Spleen (tissue), 11 donors: ENCODE data around the gene LAMC2. TPM values are rescaled to one million over a fixed set of nuclear protein-coding genes. Genes with fewer than 3 reads are reported as not detected.

ENCODE experiments used
- DNase-seq: peaks from one replicate; pipeline ENCODE4 v3.0.0-alpha.2; 2020
- H3K27ac ChIP-seq, 8 donors: fragments of 200-600 bp; sonication (generic) in 7 of 8; 1 replicate in 4 of 8; 2 replicates in 4 of 8; pipeline versions ENCODE4 v1.5.0 to v1.8.0; 2016 to 2021; ENCODE audit warnings: inconsistent platforms in 4 of 8, mild to moderate bottlenecking in 4 of 8, moderate library complexity in 1 of 8
- H3K27me3 ChIP-seq, 7 donors: fragments of 200-600 bp; sonication (generic) in 6 of 7; replicated peaks in 1 of 7; 1 replicate in 4 of 7; 2 replicates in 3 of 7; pipeline versions ENCODE4 v1.5.0 to v1.8.0; 2016 to 2021; ENCODE audit warnings: inconsistent platforms in 3 of 7, mild to moderate bottlenecking in 1 of 7
- H3K36me3 ChIP-seq, 6 donors: fragments of 200-600 bp; sonication (generic) in 5 of 6; 1 replicate in 4 of 6; 2 replicates in 2 of 6; pipeline versions ENCODE4 v1.5.0 to v1.8.0; 2016 to 2021; ENCODE audit warnings: inconsistent platforms in 2 of 6
- H3K4me1 ChIP-seq, 6 donors: fragments of 200-600 bp; sonication (generic) in 5 of 6; 1 replicate in 3 of 6; 2 replicates in 3 of 6; pipeline versions ENCODE4 v1.5.0 to v1.8.0; 2016 to 2021; ENCODE audit warnings: inconsistent platforms in 3 of 6
- H3K4me3 ChIP-seq, 8 donors: fragments of 200-600 bp; sonication (generic) in 7 of 8; 1 replicate in 4 of 8; 2 replicates in 4 of 8; pipeline versions ENCODE4 v1.5.0 to v1.8.0; 2016 to 2021; ENCODE audit warnings: inconsistent platforms in 4 of 8, mild to moderate bottlenecking in 4 of 8, moderate library complexity in 2 of 8
- H3K9me3 ChIP-seq, 8 donors: fragments of 200-600 bp; sonication (generic) in 7 of 8; 1 replicate in 4 of 8; 2 replicates in 4 of 8; pipeline versions ENCODE4 v1.5.0 to v1.8.0; 2016 to 2021; ENCODE audit warnings: inconsistent platforms in 4 of 8
- CTCF ChIP-seq, 11 experiments: fragments of 200-600 bp in 7 of 11; fragments of 450-650 bp in 4 of 11; sonication (generic) in 4 of 11; IDR thresholded peaks in 8 of 11; conservative IDR thresholded peaks in 3 of 11; 1 replicate in 7 of 11; 2 replicates in 4 of 11; pipeline versions ENCODE4 v1.4.0 to v1.8.0; 2016 to 2021; ENCODE audit warnings: antibody characterized with exemption in 11 of 11, inconsistent platforms in 4 of 11, mild to moderate bottlenecking in 1 of 11
- POLR2A ChIP-seq, 3 donors: fragments of 450-650 bp; IDR thresholded peaks; one replicate each; pipeline ENCODE4 v1.5.1; 2017; ENCODE audit warnings: antibody characterized with exemption in 3 of 3, mild to moderate bottlenecking in 1 of 3
- POLR2AphosphoS5 ChIP-seq, 3 donors: sonication (generic); formaldehyde crosslinking; IDR thresholded peaks; one replicate each; pipeline ENCODE4 v1.5.1; 2017; ENCODE audit warnings: antibody characterized with exemption in 3 of 3
- WGBS, 5 donors: extraction: QIAGEN DNeasy Blood & Tissue Kit in 3 of 5; methylation state at CpG; one replicate each; pipeline versions ENCODE4 v1.1.5 to v1.1.7; 2013 to 2018; 5-methylcytosine and 5-hydroxymethylcytosine counted together
- intact Hi-C: fragments of 100-400 bp; cut with DNase I; formaldehyde crosslinking; loops from one replicate; pipeline ENCODE4 v1.15.0; 2023; ENCODE audit warnings: low total_unique reads
- polyA plus RNA-seq, 3 donors: library from polyadenylated mRNA; stranded (reverse); fragments of 200-250 nt; gene quantifications; one replicate each; pipeline ENCODE4 v1.2.1, GENCODE V29; 2013
- total RNA-seq, 7 donors: library from RNA; depleted of rRNA in 3 of 7; stranded (reverse); fragments of >200 nt in 3 of 7; fragmentation: NEBNext Ultra II Directional in 4 of 7; extraction: Animal tissue kit (Norgen Biotek cat#: 25700) in 4 of 7; gene quantifications; one replicate each; pipeline versions ENCODE4 v1.1.0 to v1.2.1, GENCODE V29; 2016 to 2021
- donor health status: healthy with polysubstance abuse.
- donor health status: DM: no; HTN: no; CAD: no; lungs with moderate emphysema.
- donor health status: DM: no; HTN: no; CAD: no.
- donor health status: Bipolar disorder and iron deficiency.
- donor health status: healthy.
- donor health status: DM: no; HTN: no; CAD: no.
- donor health status: DM: yes; HTN: yes; CAD: no.

Gene LAMC2
- total and polyA plus RNA-seq, 10 donors = 0.13 to 1.4 (median 0.67) TPM; not detected in 1

GRCh38 chr1:183242556-183242955 is 56.5 kb downstream of the LAMC2 start:
- H3K36me3 ChIP-seq = no peaks in the 10 kb centered on the region
- no peak for TF ChIP-seq POLR2AphosphoS5 (IDR thresholded peaks at IDR 0.05)
- TF ChIP-seq CTCF (IDR thresholded peaks at IDR 0.05 in 8 of 11, conservative IDR thresholded peaks at IDR 0.05 in 3 of 11) = no peak
- no peaks in the 10 kb centered on the region for H3K9me3 ChIP-seq
- no peak for DNase-seq
- 63 to 79% (median 72%) methylated on average over 3 of the region's 3 CpGs for WGBS, 5 donors
- intact Hi-C loops = no loop called here
- H3K4me3 ChIP-seq = no peak overlapping the region
- peaks cover 0 to 24% (median 3%) of the 10 kb centered on the region in 6 donors for H3K4me1 ChIP-seq
- H3K27ac ChIP-seq = peak overlapping the region in 4 of 8 donors; percentile 41 to 88 (median 80)
- peaks cover 0 to 2% (median 0%) of the 10 kb centered on the region in 7 donors for H3K27me3 ChIP-seq

GRCh38 chr1:183243161-183244050 is 57.3 kb downstream of the LAMC2 start:
- Histone ChIP-seq H3K4me1 (peaks cover 0 to 24% (median 3%) of the 10 kb centered on the region in 6 donors), H3K27ac (peak overlapping the region in 7 of 8 donors; percentile 37 to 88 (median 64)), H3K36me3 (no peaks in the 10 kb centered on the region), H3K9me3 (no peaks in the 10 kb centered on the region), H3K4me3 (no peak overlapping the region), H3K27me3 (peaks cover 0 to 2% (median 0%) of the 10 kb centered on the region in 7 donors)
- 70 to 93% (median 82%) methylated on average over 5 of the region's 5 CpGs for WGBS, 5 donors
- no peak for TF ChIP-seq POLR2A (IDR thresholded peaks at IDR 0.05)
- peak in 1 of 3 donors; percentile 23 for TF ChIP-seq POLR2AphosphoS5 (IDR thresholded peaks at IDR 0.05)
- intact Hi-C loops = no loop called here
- no peak for DNase-seq

GRCh38 chr1:183244466-183244865 is 58.4 kb downstream of the LAMC2 start:
- Histone ChIP-seq H3K9me3 (no peaks in the 10 kb centered on the region), H3K4me3 (no peak overlapping the region), H3K27ac (peak overlapping the region in 7 of 8 donors; percentile 37 to 88 (median 64)), H3K27me3 (peaks cover 0 to 2% (median 0%) of the 10 kb centered on the region in 7 donors), H3K36me3 (no peaks in the 10 kb centered on the region), H3K4me1 (peaks cover 0 to 24% (median 3%) of the 10 kb centered on the region in 6 donors)
- intact Hi-C loops = no loop called here
- TF ChIP-seq POLR2AphosphoS5 (IDR thresholded peaks at IDR 0.05) = peak in 1 of 3 donors; percentile 57
- TF ChIP-seq POLR2A (IDR thresholded peaks at IDR 0.05) = no peak
- no peak for TF ChIP-seq CTCF (IDR thresholded peaks at IDR 0.05 in 8 of 11, conservative IDR thresholded peaks at IDR 0.05 in 3 of 11)
- 40 to 76% (median 56%) methylated on average over 1 of the region's 1 CpG for WGBS, 5 donors
- no peak for DNase-seq

- no peaks in the 10 kb centered on the region for H3K9me3 ChIP-seq
- intact Hi-C loops = no loop called here
- peak overlapping the region in 2 of 8 donors; percentile 82 to 88 for H3K27ac ChIP-seq
- H3K36me3 ChIP-seq = no peaks in the 10 kb centered on the region
- TF ChIP-seq POLR2A (IDR thresholded peaks at IDR 0.05) = no peak
- TF ChIP-seq CTCF (IDR thresholded peaks at IDR 0.05 in 8 of 11, conservative IDR thresholded peaks at IDR 0.05 in 3 of 11) = no peak
- no peak for TF ChIP-seq POLR2AphosphoS5 (IDR thresholded peaks at IDR 0.05)
- H3K4me1 ChIP-seq = peaks cover 0 to 24% (median 3%) of the 10 kb centered on the region in 6 donors
- no peak for DNase-seq
- peaks cover 0 to 2% (median 0%) of the 10 kb centered on the region in 7 donors for H3K27me3 ChIP-seq
- WGBS, 5 donors = 81 to 96% (median 83%) methylated on average over 3 of the region's 3 CpGs
- H3K4me3 ChIP-seq = no peak overlapping the region
Observed at GRCh38 chr1:183245357-183245756, 59.3 kb downstream of the LAMC2 start.
